ENCODE data around the gene BATF. TPM values are rescaled to one million over a fixed set of nuclear protein-coding genes. Genes with fewer than 3 reads are reported as not detected.

The BATF gene
- total and polyA plus RNA-seq, 2 donors (not counting 1 experiment from before 2014, with no cell fraction given) = 12.8 to 16.4 TPM

DNA sequence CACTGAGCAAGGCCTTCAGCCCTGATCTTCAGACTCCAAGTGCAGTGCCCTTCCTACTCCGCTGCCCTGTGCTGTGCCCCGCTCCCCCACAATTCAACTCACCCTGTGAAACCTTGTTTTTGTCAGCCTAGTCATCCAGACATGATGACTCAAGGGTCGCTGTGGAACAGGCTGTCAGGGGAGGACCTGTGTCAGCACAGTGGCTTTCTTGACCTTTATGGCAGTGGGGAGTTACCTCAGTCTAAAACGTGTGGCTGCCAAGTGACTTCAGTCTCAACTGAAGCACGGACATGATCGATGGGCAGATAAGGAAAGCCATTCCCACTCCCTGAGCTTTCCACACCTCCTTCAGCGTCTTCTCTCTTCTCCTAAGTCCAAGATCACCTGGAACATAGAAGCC is 39.8 kb downstream of the BATF start:
- TF ChIP-seq, protein P1, sequence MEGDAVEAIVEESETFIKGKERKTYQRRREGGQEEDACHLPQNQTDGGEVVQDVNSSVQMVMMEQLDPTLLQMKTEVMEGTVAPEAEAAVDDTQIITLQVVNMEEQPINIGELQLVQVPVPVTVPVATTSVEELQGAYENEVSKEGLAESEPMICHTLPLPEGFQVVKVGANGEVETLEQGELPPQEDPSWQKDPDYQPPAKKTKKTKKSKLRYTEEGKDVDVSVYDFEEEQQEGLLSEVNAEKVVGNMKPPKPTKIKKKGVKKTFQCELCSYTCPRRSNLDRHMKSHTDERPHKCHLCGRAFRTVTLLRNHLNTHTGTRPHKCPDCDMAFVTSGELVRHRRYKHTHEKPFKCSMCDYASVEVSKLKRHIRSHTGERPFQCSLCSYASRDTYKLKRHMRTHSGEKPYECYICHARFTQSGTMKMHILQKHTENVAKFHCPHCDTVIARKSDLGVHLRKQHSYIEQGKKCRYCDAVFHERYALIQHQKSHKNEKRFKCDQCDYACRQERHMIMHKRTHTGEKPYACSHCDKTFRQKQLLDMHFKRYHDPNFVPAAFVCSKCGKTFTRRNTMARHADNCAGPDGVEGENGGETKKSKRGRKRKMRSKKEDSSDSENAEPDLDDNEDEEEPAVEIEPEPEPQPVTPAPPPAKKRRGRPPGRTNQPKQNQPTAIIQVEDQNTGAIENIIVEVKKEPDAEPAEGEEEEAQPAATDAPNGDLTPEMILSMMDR (IDR thresholded peaks at IDR 0.05) = no peak
- no peak overlapping the region for H3K27ac Mint-ChIP-seq
- H3K27me3 ChIP-seq (replicated peaks in 1 of 4; ENCODE audit: control extremely low read depth in 1 of 4, control insufficient read depth in 3 of 4, insufficient read depth in 4 of 4, low read length in 3 of 4) = no peaks in the 10 kb centered on the region
- intact Hi-C loops (cut with micrococcal nuclease) = loop anchor here (5.0 kb wide), 1 partner anchor 435 kb away; the partner anchor contains the start of gene NEK9
- no peak overlapping the region for H2AFZ ChIP-seq (ENCODE audit: insufficient read depth, low read depth, low read length, poor library complexity, severe bottlenecking)
- H3K9ac ChIP-seq (ENCODE audit: low read length) = no peak overlapping the region
- no peaks in the 10 kb centered on the region for H3K27me3 Mint-ChIP-seq
- no peak overlapping the region for H3K4me3 ChIP-seq (ENCODE audit: control extremely low read depth in 1 of 5, extremely low read depth in 1 of 5, insufficient read depth in 1 of 5, low read depth in 2 of 5, low read length in 4 of 5)
- WGBS (ENCODE audit: insufficient coverage) = 64% methylated on average over 7 of the region's 7 CpGs
- H3K9me3 Mint-ChIP-seq (ENCODE audit: insufficient read depth) = no peaks in the 10 kb centered on the region
- peaks cover 0 to 3% (median 3%) of the 10 kb centered on the region in 3 donors for H3K9me3 ChIP-seq (ENCODE audit: control extremely low read depth in 1 of 3, control insufficient read depth in 2 of 3, insufficient read depth in 1 of 3, low read length in 2 of 3)
- ChIA-PET CTCF (interaction anchor here (0.6 to 6.1 kb wide), 23 partner anchors 8 to 428 kb away, joined by 3 to 108 read pairs (median 7); partner anchors contain the start of genes BATF, ERG28, FLVCR2 and TTLL5), POLR2A (no interaction called here)
- DNase-seq (no peak), ATAC-seq (ENCODE audit: low read depth) (no peak)
- H3K27ac ChIP-seq (ENCODE audit: low read length in 2 of 2) = no peak overlapping the region
- no peak overlapping the region for H3K4me3 Mint-ChIP-seq
- no peaks in the 10 kb centered on the region for H3K36me3 ChIP-seq (replicated peaks in 1 of 2; ENCODE audit: control extremely low read depth in 1 of 2, control insufficient read depth in 1 of 2, extremely low read depth in 1 of 2, insufficient read depth in 2 of 2, low read length in 1 of 2)
- no peaks in the 10 kb centered on the region for H4K20me1 ChIP-seq (ENCODE audit: control insufficient read depth, insufficient read depth, low read length, poor library complexity, severe bottlenecking)
- peaks cover 10% of the 10 kb centered on the region for H3K4me1 Mint-ChIP-seq
- no peaks in the 10 kb centered on the region for H3K79me2 ChIP-seq (ENCODE audit: control insufficient read depth, insufficient read depth, low read length)
- peaks cover 6 to 8% of the 10 kb centered on the region in 2 donors for H3K4me1 ChIP-seq (ENCODE audit: control insufficient read depth in 2 of 2, insufficient read depth in 2 of 2, low read length in 2 of 2)
- H3K4me2 ChIP-seq (replicated peaks; ENCODE audit: low read depth, low read length, poor library complexity, severe bottlenecking) = no peak overlapping the region

GRCh38 chr14:75562489-75562888 is 40.2 kb downstream of the BATF start:
- H4K20me1 ChIP-seq (ENCODE audit: control insufficient read depth, insufficient read depth, low read length, poor library complexity, severe bottlenecking) = no peaks in the 10 kb centered on the region
- TF ChIP-seq EZH2 (IDR thresholded peaks at IDR 0.05; ENCODE audit: borderline replicate concordance, insufficient read depth, low read depth, low read length, poor library complexity, severe bottlenecking) = no peak
- TF ChIP-seq, protein P1 (IDR thresholded peaks at IDR 0.05) = no peak
- Mint-ChIP-seq H3K9me3 (ENCODE audit: insufficient read depth) (no peaks in the 10 kb centered on the region), H3K27me3 (no peaks in the 10 kb centered on the region), H3K4me1 (peaks cover 10% of the 10 kb centered on the region), H3K4me3 (no peak overlapping the region), H3K27ac (no peak overlapping the region)
- DNase-seq (no peak), ATAC-seq (ENCODE audit: low read depth) (no peak)
- CTCF ChIA-PET = interaction anchor here (1.2 to 6.1 kb wide), 14 partner anchors 12 to 254 kb away, joined by 3 to 108 read pairs (median 13); partner anchors contain the start of genes BATF, ERG28, FLVCR2 and TTLL5
- intact Hi-C loops (cut with micrococcal nuclease) = loop anchor here (5.0 kb wide), 1 partner anchor 435 kb away; the partner anchor contains the start of gene NEK9
- no peaks in the 10 kb centered on the region for H3K9me3 ChIP-seq (ENCODE audit: control extremely low read depth in 1 of 3, control insufficient read depth in 2 of 3, insufficient read depth in 1 of 3, low read length in 2 of 3)
- no peaks in the 10 kb centered on the region for H3K36me3 ChIP-seq (replicated peaks in 1 of 2; ENCODE audit: control extremely low read depth in 1 of 2, control insufficient read depth in 1 of 2, extremely low read depth in 1 of 2, insufficient read depth in 2 of 2, low read length in 1 of 2)
- 80% methylated on average over 1 of the region's 4 CpGs for WGBS (ENCODE audit: insufficient coverage)
- no peaks in the 10 kb centered on the region for H3K27me3 ChIP-seq (replicated peaks in 1 of 4; ENCODE audit: control extremely low read depth in 1 of 4, control insufficient read depth in 3 of 4, insufficient read depth in 4 of 4, low read length in 3 of 4)
- no peak overlapping the region for H3K27ac ChIP-seq (ENCODE audit: low read length in 2 of 2)
- peaks cover 6 to 8% of the 10 kb centered on the region in 2 donors for H3K4me1 ChIP-seq (ENCODE audit: control insufficient read depth in 2 of 2, insufficient read depth in 2 of 2, low read length in 2 of 2)
- POLR2A ChIA-PET = no interaction called here
- H3K9ac ChIP-seq (ENCODE audit: low read length) = no peak overlapping the region
- no peak overlapping the region for H2AFZ ChIP-seq (ENCODE audit: insufficient read depth, low read depth, low read length, poor library complexity, severe bottlenecking)
- H3K4me2 ChIP-seq (replicated peaks; ENCODE audit: low read depth, low read length, poor library complexity, severe bottlenecking) = no peak overlapping the region
- no peak overlapping the region for H3K4me3 ChIP-seq (ENCODE audit: control extremely low read depth in 1 of 5, extremely low read depth in 1 of 5, insufficient read depth in 1 of 5, low read depth in 2 of 5, low read length in 4 of 5)
- H3K79me2 ChIP-seq (ENCODE audit: control insufficient read depth, insufficient read depth, low read length) = no peaks in the 10 kb centered on the region

Data from B cell (primary cell).